ENCODE results near the gene IGFBP4.

GRCh38 chr17:40482722-40483121 lies 39.5 kb downstream of the IGFBP4 start:
- TF ChIP-seq, protein P1, sequence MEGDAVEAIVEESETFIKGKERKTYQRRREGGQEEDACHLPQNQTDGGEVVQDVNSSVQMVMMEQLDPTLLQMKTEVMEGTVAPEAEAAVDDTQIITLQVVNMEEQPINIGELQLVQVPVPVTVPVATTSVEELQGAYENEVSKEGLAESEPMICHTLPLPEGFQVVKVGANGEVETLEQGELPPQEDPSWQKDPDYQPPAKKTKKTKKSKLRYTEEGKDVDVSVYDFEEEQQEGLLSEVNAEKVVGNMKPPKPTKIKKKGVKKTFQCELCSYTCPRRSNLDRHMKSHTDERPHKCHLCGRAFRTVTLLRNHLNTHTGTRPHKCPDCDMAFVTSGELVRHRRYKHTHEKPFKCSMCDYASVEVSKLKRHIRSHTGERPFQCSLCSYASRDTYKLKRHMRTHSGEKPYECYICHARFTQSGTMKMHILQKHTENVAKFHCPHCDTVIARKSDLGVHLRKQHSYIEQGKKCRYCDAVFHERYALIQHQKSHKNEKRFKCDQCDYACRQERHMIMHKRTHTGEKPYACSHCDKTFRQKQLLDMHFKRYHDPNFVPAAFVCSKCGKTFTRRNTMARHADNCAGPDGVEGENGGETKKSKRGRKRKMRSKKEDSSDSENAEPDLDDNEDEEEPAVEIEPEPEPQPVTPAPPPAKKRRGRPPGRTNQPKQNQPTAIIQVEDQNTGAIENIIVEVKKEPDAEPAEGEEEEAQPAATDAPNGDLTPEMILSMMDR (conservative IDR thresholded peaks at IDR 0.05 in 1 of 2, IDR thresholded peaks at IDR 0.05 in 1 of 2; ENCODE audit: low read depth in 1 of 2, low read length in 2 of 2): no peak
- TF ChIP-seq EZH2 (IDR thresholded peaks at IDR 0.05; ENCODE audit: low read length, missing control alignments): no peak
